ENCODE results near the gene TEDC1. TPM values are rescaled to one million over a fixed set of nuclear protein-coding genes. Genes with fewer than 3 reads are reported as not detected.

Gene TEDC1
- total RNA-seq, 1 experiment from 2014 or later, result 29.0 TPM

DNA sequence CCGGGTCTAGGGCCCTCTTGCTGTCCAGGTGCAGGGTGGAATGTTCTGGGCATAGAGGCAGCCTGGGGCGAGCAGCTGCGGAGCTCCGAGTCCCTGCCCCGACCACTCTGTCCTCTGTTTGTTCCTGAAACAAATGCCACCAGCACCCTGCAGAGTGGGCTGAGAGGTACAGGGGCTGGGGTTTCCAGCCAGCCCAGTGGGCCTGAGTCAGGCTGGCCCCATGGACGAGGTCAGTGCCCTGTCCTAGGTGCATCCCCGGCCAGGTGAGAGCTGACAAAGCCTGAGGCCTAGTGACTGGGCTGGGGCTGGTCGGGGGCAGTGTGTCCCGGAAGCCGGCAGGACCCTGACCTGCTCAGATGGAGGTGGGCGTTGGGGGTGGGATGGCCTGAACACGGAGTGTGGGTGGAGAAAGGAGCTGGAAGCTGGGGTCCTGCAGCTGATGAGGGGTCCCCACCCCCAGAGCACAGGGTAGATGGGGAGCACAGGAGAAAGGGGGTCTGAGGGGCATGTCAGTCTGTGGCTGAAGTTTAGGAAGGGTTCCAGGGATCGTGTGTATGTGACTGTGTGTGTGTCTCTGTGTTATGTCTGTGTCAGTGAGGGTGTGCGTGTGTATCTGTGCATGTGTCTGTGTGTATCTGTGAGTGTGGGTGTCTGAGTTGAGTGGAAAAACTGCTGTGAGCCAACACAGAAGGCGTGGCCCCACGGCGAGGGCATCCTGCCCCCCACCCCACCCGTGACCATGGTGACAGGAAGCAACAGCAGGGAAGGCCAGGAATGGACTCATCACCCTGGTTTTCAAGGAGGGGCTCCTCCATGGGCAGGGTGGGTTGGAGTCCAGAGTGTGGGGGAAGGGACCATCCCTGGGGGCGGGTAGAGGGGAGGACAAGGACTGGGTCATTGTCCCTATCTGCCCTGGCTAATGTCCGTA is 6.7 kb upstream of the TEDC1 start:
- peak; percentile 7 for DNase-seq (ENCODE audit: low read depth)

DNA sequence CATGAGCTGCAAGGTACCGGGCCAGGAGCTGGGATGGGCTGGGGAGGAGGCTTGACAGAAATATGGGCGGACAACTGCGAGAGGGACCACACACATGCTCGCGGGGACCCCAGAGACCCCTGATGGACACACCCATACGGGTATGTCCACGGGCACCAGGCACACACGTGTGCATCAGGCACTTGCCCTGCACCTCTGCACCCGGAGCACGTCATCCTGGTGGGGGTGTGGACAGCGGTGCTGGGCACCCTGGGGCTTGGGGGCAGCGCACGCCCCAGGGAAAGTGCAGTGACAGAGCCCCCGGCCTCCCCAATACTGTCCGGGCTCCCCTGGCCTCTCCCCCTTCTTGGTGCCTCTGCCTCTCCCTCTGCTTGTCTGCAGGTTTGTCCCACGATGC is 6.1 kb upstream of the TEDC1 start:
- no peak for DNase-seq (ENCODE audit: low read depth)

DNA sequence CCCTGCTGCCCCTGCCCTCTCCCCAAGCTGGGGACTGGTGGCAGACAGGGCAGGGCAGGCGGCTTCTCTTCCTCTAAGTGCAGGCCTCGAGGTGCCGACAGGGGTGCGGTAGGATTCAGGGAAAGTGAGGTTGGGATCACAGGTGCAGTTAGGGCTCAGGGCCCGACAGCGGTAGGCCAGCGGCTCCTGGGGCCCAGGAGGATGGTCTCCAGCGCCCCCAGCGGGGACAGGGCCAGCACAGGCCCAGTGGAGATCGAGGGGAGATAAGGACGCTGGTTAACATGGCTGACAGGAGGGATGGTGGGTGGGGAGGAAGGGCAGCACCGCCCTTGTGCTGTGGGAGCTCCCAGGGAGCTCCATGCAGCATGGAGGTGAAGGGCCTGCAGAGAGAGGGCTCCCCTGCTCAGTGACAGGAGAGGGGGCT is 5.3 kb upstream of the TEDC1 start:
- no peak for DNase-seq (ENCODE audit: low read depth)

DNA sequence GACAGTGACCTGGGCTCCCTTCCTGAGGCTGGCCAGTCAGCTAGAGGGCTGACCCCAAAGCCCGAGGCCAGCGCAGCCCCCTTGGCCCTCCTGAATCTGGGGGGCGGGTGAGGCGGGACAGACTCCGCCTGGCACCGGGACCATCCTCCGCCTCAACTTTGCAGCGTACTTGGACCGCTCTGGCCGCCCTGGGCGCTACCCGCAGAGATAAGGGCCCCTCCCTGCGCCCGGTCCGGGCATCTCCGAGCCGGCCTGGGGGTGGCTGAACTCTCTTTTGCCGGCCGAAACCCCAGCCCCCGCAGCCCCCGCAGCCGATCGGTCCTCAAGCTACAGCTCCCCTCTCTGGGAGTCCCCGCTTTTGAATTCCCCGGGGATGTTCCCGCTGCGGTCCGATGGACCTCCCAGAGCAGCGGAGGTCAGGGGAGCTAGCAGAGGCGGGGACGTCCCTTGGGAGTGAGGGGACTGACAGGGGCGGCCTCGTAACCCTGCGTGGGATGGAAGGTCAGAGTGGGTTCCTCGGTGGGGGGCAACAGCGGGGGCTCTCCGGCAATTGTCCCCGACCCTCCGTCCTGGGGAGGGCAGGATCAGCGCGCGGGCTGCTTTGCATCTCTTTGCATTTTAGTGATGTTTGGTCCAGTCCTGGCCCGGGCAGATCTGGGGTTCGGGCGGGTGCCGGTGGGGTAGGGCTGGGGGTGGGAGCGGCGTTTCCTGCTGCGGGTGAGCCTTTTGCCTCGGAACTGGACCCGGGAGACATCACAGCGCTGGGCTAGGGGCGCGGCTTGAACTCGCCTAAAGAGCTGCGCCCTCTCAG is 4.7 kb upstream of the TEDC1 start, which contains the start of gene CRIP1:
Gene CRIP1, plus strand, starts transcription at position 724 of the 811 bp plus-strand sequence. CDS start 374 bp downstream, outside the sequence.
- no peak for DNase-seq (ENCODE audit: low read depth)

DNA sequence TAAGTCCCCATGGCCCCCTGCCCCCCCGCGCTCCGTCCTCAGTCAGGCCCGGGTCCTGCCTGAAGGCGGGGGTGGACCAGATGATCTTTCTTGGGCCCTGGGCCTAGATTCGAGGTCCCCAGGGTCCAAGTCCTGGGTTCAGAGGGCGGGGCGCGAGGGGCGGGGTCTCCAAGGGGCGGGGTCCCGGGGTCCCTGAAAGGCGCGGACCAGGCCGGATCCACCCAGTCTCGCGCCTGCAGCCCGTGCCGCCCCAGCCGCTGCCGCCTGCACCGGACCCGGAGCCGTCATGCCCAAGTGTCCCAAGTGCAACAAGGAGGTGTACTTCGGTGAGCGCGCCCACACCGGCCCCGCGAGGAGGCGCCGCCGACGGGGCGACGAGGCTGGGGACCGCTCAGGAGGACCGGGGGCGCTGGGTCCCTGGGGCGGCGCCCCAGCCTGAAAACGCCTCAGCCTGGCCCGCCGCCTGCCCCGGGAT is 4.0 kb upstream of the TEDC1 start:
- DNase-seq (ENCODE audit: low read depth), result no peak

DNA sequence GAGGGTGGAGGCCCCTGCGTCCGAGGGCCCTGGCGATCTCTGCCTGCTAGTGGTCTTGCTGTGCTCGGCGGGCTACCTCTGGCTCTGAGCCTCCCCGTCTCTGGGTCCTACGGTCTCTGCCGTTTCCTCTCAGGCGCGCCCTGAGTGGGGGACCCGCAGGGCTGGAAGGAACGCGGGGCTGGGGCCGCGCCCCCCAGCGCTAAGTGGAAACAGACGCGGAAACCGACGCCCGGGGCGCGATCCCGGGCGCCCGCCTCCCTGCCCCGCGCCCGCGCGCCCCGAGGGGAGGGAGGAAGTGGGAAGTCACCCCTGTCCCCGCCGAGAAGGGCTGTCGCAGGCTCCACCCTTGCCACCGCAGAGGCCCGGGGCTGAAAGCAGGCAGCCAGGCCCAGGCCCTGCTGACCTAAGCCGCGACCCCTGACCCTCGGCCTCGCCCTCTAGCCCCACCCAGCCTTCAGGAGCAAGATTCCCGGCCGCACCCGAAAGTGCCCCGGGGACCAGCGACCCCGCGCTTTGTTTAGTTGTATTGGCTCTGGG is 3.5 kb upstream of the TEDC1 start:
- no peak for DNase-seq (ENCODE audit: low read depth)

DNA sequence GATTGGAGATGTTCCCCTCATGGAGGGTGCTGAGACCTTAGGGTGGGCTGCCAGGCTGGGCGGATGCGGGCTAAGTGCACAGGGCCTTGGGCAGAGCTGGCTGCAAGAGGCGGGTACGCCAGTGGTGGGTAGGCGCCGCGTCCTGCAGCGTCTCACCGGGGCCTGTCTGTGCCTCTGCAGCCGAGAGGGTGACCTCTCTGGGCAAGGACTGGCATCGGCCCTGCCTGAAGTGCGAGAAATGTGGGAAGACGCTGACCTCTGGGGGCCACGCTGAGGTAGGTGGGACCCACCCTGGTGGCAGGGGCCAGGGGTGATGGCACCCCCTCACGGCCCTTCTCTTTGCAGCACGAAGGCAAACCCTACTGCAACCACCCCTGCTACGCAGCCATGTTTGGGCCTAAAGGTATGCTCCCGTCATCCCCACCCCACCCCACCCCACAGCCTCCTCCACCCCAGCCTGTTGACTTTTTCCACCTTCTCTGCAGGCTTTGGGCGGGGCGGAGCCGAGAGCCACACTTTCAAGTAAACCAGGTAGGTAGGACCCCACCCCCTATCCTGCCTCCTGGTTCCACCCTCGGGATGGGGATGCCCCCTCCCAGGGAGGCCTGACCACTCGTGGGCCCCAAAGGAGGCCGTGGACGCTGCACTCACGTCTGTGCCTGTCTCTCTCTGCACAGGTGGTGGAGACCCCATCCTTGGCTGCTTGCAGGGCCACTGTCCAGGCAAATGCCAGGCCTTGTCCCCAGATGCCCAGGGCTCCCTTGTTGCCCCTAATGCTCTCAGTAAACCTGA is 2.9 kb upstream of the TEDC1 start:
- DNase-seq (ENCODE audit: low read depth), result no peak

DNA sequence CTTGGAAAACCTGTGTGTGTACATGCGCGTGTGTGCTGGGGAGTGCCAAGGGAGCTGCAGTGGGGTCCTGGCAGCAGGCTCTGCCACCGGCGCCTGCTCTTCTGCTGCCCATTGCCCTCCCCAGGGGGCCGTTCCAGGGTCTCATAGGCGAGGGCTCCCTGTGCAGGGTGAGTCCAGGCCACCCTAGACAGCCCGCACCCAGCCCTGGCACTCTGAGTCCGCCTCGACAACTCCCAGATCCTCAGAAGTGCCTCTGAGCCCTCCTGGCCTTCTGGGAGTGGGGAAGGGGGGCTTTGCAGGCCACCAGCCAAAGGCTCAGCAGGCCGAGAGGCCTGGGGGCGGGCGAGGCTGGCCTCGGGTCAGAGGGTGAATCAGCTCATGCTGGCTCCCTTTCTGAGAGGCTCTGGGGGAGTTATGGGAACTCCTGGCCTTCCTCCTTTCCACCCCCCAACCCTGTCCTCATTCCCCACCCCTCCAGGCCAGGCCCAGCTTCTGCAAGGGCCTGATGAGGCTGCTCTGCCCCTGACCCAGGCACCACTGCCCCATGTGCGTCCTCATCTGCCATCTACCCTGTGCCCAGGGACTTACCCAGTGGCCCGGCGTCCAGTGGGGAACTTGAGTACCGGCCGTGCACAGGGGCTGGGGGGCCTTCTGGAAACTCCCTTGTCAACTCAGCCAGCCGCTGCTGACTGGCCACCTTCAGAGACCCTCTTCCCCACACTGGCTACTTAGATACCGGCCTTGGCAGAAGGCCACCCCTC is 2.1 kb upstream of the TEDC1 start:
- DNase-seq (ENCODE audit: low read depth), result no peak

DNA sequence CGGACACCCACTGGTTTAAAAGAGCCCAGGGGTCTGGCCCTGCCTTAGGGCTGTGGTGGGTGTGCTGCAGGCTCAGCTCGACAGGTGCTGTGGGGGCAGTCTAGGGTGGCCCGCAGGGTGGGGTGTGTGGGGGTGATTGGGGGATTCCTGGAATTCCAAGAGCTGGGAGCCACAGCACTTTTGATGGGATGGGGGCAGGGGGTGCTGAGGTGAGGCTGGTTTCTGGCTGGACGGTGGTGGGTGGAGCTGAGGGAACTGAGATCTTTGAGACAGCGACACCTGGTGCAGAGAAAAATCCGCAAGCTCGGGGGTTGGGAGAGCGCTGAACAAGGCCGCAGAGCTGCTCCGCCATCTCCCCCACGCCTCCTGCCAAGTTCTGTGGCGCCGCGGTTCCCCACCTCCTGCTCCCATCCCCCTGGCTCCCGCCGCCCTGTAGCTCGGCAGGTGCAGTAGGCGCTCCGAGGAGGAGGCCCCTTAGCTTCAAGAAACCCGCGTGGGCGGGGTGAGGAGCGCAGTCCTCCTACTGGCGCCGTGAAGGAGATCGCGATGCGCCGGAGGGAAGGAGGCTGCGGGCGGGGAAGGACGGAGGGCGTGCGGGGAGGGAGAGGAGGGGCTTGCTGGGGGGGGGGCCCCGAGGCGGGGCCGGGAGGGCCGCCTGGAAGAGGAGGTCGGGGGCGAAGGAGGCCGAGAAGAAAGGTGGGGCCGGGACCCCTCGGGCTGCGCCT is 1.3 kb upstream of the TEDC1 start:
- DNase-seq (ENCODE audit: low read depth), result peak; percentile 73

DNA sequence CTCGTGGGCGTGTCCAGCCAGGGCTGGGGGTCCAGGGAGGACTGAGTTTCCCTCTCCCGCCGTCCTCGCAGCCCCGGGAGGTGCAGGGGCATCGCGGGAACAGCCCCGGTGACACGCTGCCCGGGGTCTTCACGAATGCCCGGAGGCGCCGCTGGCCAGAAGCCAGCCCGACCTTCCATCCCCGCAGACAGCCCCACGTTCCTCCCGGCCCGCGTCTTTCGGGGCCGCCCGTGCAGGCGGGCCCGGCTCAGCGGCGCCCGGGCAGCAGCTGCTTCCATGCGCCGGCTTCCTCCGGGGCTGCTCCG is 827 bp upstream of the TEDC1 start:
- no peak for DNase-seq (ENCODE audit: low read depth)

DNA sequence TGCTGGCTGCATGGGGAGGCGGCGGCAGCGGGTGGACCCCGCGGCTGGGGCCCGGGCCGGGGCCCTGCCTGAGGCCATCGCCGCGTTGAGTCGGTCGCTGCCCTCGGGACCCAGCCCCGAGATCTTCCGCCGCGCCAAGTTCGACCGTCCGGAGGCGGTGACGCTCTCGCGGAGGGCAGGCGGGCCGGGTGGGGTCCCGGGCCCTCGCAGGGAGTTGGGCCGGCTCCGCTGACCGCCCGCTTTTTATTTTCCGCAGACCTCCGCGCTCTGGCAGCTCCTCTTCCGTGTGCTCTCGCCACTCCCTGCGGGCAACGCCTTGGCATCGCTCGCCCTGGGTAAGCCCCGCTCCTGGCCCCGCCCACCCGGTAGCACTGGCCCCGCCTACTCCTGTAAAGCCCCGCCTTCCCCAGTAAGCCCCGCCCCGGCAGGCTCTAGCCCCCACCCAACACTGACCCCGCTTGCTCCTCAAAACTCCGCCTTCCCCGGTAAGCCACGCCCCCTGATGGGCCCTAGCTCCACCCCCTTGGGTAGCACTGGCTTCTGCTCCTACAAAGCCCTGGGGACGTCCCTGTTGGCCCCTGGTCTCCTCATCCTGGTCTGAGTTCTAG is 424 bp downstream of the TEDC1 start:
- DNase-seq (ENCODE audit: low read depth), result peak; percentile 64

DNA sequence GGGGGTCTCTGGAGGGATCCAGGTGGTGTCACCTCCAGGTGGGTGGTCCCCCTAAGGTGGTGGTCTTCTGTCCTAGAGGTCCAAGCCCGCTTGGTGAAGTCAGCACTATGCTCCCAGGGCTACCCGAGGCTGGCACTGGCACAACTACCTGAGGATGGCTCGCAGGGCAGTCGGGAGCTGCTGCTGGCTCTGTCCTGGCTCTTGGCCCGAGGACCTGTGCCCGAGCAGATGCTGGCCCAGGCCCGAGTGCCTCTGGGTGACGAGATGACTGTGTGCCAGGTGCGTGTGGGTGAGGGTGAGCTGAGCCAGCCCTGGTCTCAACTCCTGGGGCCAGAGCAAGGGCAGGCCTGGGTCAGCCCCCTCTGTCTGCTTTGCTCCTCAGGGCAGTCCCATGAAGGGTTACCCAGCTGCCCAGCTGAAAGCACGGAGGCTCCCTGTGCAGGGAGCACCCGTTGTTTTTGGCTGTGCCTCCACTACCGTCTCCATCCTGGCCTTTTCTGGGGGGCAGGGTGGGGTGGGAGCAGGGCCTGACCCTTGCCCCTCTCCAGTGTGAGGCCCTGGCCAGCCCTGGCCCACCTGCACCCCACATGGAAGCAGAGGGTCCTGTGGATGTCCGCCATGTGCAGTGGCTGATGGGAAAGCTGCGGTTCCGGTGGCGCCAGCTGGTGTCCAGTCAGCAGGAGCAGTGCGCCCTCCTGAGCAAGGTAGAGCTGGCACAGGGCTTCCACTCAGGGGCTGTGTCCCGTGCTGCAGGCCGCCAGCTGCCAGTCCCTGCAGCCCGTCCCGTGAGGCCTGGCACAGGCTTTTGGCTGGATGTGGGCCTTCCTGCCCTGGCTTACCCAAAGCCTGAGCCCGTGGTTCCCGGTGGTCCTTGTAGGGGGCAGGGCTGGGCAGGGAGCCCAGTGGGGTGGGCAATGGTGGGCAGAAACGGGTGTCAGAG is 1.3 kb downstream of the TEDC1 start:
- DNase-seq (ENCODE audit: low read depth), result no peak

DNA sequence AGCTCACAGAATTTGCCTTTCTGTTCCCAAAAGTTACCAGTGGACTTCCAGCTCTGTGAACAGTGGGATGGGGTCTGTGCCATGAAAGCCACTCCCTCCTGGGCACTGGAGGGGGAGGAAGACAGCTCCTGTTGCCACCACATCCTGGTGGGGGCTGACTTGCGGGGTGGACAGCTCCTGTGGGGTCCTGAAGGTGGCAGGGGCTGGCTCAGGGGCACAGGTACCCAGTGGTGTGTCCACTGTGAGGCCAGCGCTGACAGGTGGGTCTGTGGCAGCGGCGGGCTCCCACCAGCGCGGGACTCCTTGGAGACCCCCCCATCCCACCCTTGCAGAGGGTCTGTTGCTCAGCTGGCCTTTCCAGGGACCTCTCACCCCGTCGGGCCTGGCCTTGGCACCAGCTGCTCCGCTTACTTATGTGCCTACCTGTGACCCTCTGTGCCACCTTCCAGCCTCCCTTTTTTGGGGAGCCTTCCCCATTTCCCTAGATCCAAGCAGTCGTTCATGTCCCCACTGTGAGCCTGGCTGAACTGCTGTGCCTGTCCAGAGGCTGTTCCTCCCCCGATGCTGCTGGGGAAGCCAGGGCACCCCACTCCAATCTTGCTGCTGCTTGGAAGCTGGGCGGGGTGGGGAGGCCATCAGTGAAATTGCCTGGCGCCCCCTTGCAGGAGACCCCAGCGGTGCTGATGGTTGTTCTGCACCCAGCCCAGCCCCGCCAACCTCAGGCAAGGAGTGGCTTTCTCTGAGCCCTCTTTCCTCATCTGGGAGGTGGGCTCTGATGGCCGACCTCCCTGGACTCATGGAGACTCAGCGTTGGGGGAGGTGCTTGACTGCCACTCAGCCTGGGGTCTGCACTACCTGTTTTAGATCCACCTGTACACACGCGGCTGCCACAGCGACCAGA is 2.2 kb downstream of the TEDC1 start:
- DNase-seq (ENCODE audit: low read depth), result no peak

DNA sequence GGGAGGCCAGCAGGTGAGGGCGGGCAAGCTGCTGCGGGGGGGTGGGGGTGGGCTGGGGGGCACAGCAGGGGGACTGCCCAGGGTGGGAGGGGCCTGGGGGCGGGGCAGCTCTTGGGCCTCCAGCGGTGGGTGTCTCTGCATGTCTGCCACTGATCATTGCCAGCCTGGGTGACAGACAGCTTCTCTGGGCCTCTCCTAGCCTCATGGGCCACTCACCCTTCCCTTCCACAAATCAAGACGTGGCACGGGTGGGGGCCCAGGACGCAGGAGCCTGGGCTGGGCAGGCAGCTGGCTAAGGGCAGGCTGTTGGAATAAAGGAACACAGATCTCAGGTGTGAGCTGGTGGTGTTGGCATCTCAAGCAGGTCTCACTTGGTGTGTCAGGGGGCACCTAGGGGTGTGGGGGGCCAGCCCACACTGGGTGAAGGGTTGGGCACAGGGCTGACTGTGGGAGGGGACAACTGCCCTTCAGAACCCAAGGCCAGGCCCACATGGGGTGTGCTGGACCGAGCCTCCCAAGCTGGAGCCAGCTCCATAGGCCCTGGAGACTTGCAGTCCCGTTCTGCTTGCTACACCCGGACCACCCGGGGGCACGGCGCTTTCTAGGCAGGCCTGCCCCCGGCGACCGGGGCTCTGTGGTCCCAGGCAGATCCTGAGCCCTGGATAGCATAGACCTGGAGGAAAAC is 3.0 kb downstream of the TEDC1 start:
- DNase-seq (ENCODE audit: low read depth), result no peak

DNA sequence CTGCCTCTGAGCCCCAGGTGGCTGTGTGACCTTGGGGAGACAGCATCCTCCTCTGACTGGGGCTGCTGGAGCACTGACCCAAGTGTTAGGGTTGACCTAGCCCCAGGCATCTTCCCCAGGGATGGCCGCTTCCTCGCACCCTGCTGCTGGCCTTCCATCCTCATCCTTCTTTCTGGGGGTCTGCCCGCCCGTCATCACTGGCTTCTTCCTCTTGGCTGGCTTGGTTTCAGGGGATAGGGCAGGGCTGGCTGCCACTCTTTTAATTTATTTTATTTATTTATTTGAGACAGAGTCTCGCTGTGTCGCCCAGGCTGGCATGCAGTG is 3.5 kb downstream of the TEDC1 start:
- no peak for DNase-seq (ENCODE audit: low read depth)

DNA sequence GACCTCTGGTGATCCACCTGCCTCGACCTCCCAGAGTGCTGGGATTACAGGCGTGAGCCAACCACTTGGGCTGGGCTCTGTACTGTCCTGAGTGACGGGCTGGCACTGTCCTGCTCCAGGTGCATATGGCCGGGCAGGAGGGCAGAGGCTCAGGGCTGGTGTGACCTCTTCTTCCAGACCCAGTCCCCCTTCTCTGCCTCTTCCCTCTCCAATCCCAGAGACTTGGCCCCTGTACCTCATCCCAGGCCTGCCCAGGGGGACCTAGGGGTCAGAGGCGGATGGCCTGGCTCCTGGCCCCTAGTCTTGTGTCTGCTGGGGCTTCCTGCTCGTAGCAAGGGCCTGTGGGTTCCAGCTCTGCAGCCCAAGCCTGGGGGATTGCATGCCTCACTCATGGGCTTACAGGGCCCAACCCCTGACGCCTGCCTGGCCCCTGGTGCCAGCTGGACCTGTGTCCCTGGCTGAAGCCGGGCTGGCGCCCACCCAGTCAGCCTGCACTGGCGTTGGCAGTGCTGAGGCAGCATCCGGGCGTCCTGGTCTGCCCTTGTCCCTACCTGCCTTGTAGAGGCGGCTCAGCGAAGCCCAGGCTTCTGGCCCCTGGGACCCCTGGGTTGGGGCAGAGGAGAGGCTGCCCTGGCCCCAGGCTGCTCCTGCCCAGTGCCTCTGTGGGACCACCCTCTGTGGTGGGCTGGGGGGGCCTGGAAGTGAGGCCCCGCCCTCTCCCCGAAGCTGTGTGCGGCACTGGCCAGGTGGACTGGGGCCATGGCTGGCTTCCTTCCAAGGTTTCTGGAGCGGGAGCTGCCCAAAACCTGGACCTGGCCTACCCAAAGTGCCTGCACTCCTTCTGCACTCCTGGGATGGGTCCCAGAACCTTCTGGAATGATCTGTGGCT is 4.3 kb downstream of the TEDC1 start:
- no peak for DNase-seq (ENCODE audit: low read depth)
